ENCODE results near the gene RAB3IP. TPM values are rescaled to one million over a fixed set of nuclear protein-coding genes. Genes with fewer than 3 reads are reported as not detected.

RAB3IP gene
- total RNA-seq, 4 donors from 2014 or later = 11.7 to 44.0 (median 16.9) TPM

DNA sequence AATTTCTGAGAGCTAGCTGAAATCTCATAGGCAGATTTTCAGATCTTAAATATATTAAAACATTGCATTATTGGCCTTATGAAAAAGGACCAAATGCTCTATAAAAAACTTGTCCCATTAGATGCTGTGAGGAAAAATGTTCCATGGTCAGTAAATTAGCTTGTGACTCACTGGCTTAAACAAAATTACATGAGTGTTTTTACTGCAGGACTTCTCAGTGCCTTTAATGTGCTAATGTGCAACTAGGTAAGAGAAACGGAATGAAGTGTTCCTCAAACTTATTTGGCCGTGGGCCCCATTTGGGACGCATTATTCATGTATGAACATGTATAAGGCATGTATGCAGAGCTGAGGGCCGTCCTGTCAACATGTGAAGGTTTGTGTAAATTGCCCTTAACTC lies 128.0 kb downstream of the RAB3IP start:
- TF ChIP-seq, protein P1, sequence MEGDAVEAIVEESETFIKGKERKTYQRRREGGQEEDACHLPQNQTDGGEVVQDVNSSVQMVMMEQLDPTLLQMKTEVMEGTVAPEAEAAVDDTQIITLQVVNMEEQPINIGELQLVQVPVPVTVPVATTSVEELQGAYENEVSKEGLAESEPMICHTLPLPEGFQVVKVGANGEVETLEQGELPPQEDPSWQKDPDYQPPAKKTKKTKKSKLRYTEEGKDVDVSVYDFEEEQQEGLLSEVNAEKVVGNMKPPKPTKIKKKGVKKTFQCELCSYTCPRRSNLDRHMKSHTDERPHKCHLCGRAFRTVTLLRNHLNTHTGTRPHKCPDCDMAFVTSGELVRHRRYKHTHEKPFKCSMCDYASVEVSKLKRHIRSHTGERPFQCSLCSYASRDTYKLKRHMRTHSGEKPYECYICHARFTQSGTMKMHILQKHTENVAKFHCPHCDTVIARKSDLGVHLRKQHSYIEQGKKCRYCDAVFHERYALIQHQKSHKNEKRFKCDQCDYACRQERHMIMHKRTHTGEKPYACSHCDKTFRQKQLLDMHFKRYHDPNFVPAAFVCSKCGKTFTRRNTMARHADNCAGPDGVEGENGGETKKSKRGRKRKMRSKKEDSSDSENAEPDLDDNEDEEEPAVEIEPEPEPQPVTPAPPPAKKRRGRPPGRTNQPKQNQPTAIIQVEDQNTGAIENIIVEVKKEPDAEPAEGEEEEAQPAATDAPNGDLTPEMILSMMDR (IDR thresholded peaks at IDR 0.05) = no peak
- TF ChIP-seq POLR2A (IDR thresholded peaks at IDR 0.05) = no peak
- no peak for TF ChIP-seq EP300 (IDR thresholded peaks at IDR 0.05)
- Histone ChIP-seq H3K4me3 (no peak overlapping the region), H3K27ac (no peak overlapping the region), H3K36me3 (no peaks in the 10 kb centered on the region), H3K27me3 (no peaks in the 10 kb centered on the region), H3K9me3 (no peaks in the 10 kb centered on the region), H3K4me1 (no peaks in the 10 kb centered on the region)
- 87 to 91% methylated on average over 4 of the region's 4 CpGs for WGBS, 2 donors
- no peak for DNase-seq (ENCODE audit: low spot score in 2 of 2)

DNA sequence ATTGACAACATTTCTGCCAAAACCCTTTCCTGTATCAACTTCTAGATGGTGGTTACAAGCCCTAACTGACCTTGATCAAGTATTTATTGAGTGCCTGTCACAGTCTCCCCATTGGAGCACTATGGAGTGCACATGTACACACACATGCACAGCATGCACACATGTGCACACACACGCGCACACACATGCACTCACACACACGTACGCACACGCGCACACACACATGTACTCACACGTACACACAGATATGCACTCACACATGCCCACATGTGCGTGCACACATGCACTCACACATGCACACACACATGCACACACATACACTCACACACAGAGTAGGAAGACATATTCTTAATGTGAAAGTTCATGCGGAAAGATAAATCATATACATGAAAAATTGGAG lies 130.0 kb downstream of the RAB3IP start:
- H3K27ac ChIP-seq = no peak overlapping the region
- H3K4me1 ChIP-seq = peaks cover 0 to 6% (median 0%) of the 10 kb centered on the region in 4 donors
- TF ChIP-seq, protein P1 (IDR thresholded peaks at IDR 0.05) = no peak
- TF ChIP-seq EP300 (IDR thresholded peaks at IDR 0.05) (no peak), POLR2A (IDR thresholded peaks at IDR 0.05) (no peak)
- no peak overlapping the region for H3K4me3 ChIP-seq
- H3K36me3 ChIP-seq = no peaks in the 10 kb centered on the region
- 93 to 95% methylated on average over 9 of the region's 9 CpGs for WGBS, 2 donors
- DNase-seq (ENCODE audit: low spot score in 2 of 2) = no peak
- no peaks in the 10 kb centered on the region for H3K9me3 ChIP-seq
- no peaks in the 10 kb centered on the region for H3K27me3 ChIP-seq

DNA sequence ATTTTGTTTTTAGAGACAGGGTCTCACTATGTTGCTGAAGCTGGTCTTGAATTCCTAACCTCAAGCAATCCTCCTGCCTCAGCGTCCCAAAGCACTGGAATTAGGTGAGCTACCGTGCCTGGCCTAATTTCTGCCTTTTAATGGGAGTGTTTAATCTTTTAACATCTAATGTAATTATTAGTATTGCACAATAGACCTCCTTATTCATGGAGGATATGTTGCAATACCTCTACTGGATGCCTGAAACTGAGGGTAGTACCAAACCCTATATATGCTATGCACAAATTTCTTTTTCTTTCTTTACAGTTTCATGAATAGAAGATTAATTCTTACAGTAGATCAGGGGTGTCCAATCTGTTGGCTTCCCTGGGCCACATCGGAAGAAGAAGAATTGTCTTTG lies 134.1 kb downstream of the RAB3IP start:
- Histone ChIP-seq H3K4me1 (peaks cover 0 to 14% (median 3%) of the 10 kb centered on the region in 4 donors), H3K36me3 (no peaks in the 10 kb centered on the region), H3K27me3 (no peaks in the 10 kb centered on the region), H3K4me3 (no peak overlapping the region), H3K9me3 (no peaks in the 10 kb centered on the region), H3K27ac (no peak overlapping the region)
- WGBS, 2 donors = 55 to 67% methylated on average over 3 of the region's 3 CpGs
- TF ChIP-seq POLR2A (IDR thresholded peaks at IDR 0.05) (no peak), EP300 (IDR thresholded peaks at IDR 0.05) (no peak)
- TF ChIP-seq, protein P1 (IDR thresholded peaks at IDR 0.05) = no peak
- no peak for DNase-seq (ENCODE audit: low spot score in 2 of 2)

Other genes starting within 250 kb of the RAB3IP start
- 100 to 1,000 TPM in 1 of 4 donors, 10 to 100 TPM in 3; 57.7 to 108 (median 72.7) TPM for gene CCT2, start 153.4 kb upstream of the RAB3IP start, total RNA-seq
- gene LRRC10, start 128.0 kb upstream of the RAB3IP start, total RNA-seq = not detected
- gene BEST3, start 39.6 kb upstream of the RAB3IP start, total RNA-seq = not detected
- gene MYRFL, start 86.4 kb downstream of the RAB3IP start, total RNA-seq = under 1 TPM in 1 of 4 donors, not detected in 3; 0.20 TPM